Measurements from ENCODE around the gene MPRIP. TPM values are rescaled to one million over a fixed set of nuclear protein-coding genes. Genes with fewer than 3 reads are reported as not detected.

MPRIP gene
- total and polyA plus RNA-seq, 2 donors (not counting 3 experiments of a cell fraction or from before 2014, with no cell fraction given): 94.6 to 246 TPM

- Histone ChIP-seq H3K79me2 (ENCODE audit: control insufficient read depth, insufficient read depth, low read length) (no peaks in the 10 kb centered on the region), H2AFZ (ENCODE audit: low read depth, low read length) (no peak overlapping the region), H3K4me1 (ENCODE audit: control insufficient read depth, extremely low read depth, insufficient read depth, low read length) (peaks cover 12% of the 10 kb centered on the region), H4K20me1 (replicated peaks; ENCODE audit: control insufficient read depth, extremely low read depth, insufficient read depth, low read length) (no peaks in the 10 kb centered on the region), H3K27ac (ENCODE audit: insufficient read depth, low read depth, low read length) (no peak overlapping the region), H3K4me3 (replicated peaks in 1 of 3; ENCODE audit: insufficient read depth in 1 of 3, low read depth in 1 of 3, low read length in 3 of 3) (no peak overlapping the region), H3K4me2 (ENCODE audit: insufficient read depth, low read length) (no peak overlapping the region), H3K9me1 (replicated peaks; ENCODE audit: control insufficient read depth, extremely low read depth, insufficient read depth, low read length) (no peaks in the 10 kb centered on the region), H3K9me3 (replicated peaks; ENCODE audit: control insufficient read depth, insufficient read depth, low read length) (no peaks in the 10 kb centered on the region), H3K27me3 (ENCODE audit: control insufficient read depth in 2 of 2, insufficient read depth in 2 of 2, low read length in 2 of 2) (no peaks in the 10 kb centered on the region), H3K9ac (replicated peaks; ENCODE audit: extremely low read depth, insufficient read depth, low read length) (no peak overlapping the region), H3K36me3 (ENCODE audit: control insufficient read depth in 2 of 2, extremely low read depth in 1 of 2, insufficient read depth in 2 of 2, low read length in 2 of 2) (peaks cover 16 to 55% of the 10 kb centered on the region in 2 experiments)
- CTCF ChIA-PET: no interaction called here
- FAIRE-seq (no peak), DNase-seq (ENCODE audit: low read depth, low spot score) (no peak)
- intact Hi-C loops (cut with micrococcal nuclease): no loop called here
- dilution Hi-C loops (cut with MboI; ENCODE audit: extremely low pct_ligation_motif_present, low sequenced_read_pairs): no loop called here
- no TSS peak for BruUV-seq (replicated peaks)
- POLR2A ChIA-PET: no interaction called here
- TF ChIP-seq POLR2A (IDR thresholded peaks at IDR 0.05; ENCODE audit: low read depth, low read length): no peak
- no peak for TF ChIP-seq MAX (IDR thresholded peaks at IDR 0.05; ENCODE audit: insufficient read depth, insufficient read length)
- TF ChIP-seq CTCF (IDR thresholded peaks at IDR 0.05; ENCODE audit: extremely low read depth in 1 of 2, insufficient read depth in 1 of 2, low read depth in 1 of 2, low read length in 2 of 2): no peak
- no peak for TF ChIP-seq POLR2AphosphoS5 (IDR thresholded peaks at IDR 0.05; ENCODE audit: insufficient read depth, low read depth, low read length)
- no peak for TF ChIP-seq JUN (IDR thresholded peaks at IDR 0.05; ENCODE audit: borderline replicate concordance, insufficient read depth, insufficient read length, low read depth)
- TF ChIP-seq GATA2 (IDR thresholded peaks at IDR 0.05; ENCODE audit: insufficient read depth, insufficient read length, low read depth, low read length): no peak
- TF ChIP-seq MYC (IDR thresholded peaks at IDR 0.05; ENCODE audit: low read depth, low read length): no peak
- TF ChIP-seq FOS (IDR thresholded peaks at IDR 0.05; ENCODE audit: borderline replicate concordance, insufficient read depth, low read length): no peak
- no peak for TF ChIP-seq EZH2 (IDR thresholded peaks at IDR 0.05; ENCODE audit: borderline replicate concordance, low read depth, low read length, severe bottlenecking)
Observed at GRCh38 chr17:17176341-17176740, 134.1 kb downstream of the MPRIP start.

Measured in endothelial cell of umbilical vein (primary cell).